Anterior cingulate cortex (tissue), 58 donors: ENCODE results near the gene ZNRF3.

Experiments
- DNase-seq, 58 donors: peaks; one replicate each; lab custom pipeline; 2025; lab: John Stamatoyannopoulos, UW

Gene ZNRF3

GRCh38 chr22:29098296-29098695, 214.9 kb downstream of the ZNRF3 start:
- DNase-seq: no peak

- no peak for DNase-seq
These were observed 218.9 kb downstream of the ZNRF3 start for GRCh38 chr22:29102300-29102699.

- no peak for DNase-seq
These were observed 219.7 kb downstream of the ZNRF3 start for GRCh38 chr22:29103121-29103520.

- DNase-seq: no peak
These were observed 222.1 kb downstream of the ZNRF3 start for GRCh38 chr22:29105468-29105867.

GRCh38 chr22:29106839-29107238, 223.5 kb downstream of the ZNRF3 start:
- no peak for DNase-seq
